H1 (cell line): Measurements from ENCODE around the gene ARHGAP26. TPM values are rescaled to one million over a fixed set of nuclear protein-coding genes. Genes with fewer than 3 reads are reported as not detected.

Experiments
- BACH1 ChIP-seq: IDR thresholded peaks from 2 replicates; pipeline ENCODE4 v1.6.1; 2012; ENCODE audit warnings: low read length, improper control_type of control experiment
- CHD7 ChIP-seq: fragments of 300-600 bp; sonication (generic); IDR thresholded peaks from 2 replicates; pipeline ENCODE4 v1.7.1; 2012; ENCODE audit warnings: low read length, moderate library complexity, mild to moderate bottlenecking, inconsistent platforms; ENCODE audit not compliant: insufficient replicate concordance
- CTCF ChIP-seq, 3 experiments: IDR thresholded peaks; 1 replicate in 2 of 3; 2 replicates in 1 of 3; pipeline versions ENCODE4 v1.5.1 to v1.6.1; 2011; ENCODE audit warnings: low read length in 3 of 3, mild to moderate bottlenecking in 3 of 3, inconsistent platforms in 2 of 3, low read depth in 1 of 3, moderate library complexity in 1 of 3; ENCODE audit not compliant: insufficient read depth in 1 of 3; ENCODE audit errors: control extremely low read depth in 1 of 3
- GABPA ChIP-seq: IDR thresholded peaks from 2 replicates; pipeline ENCODE4 v1.6.1; 2011; ENCODE audit warnings: mild to moderate bottlenecking, low read length, moderate library complexity, borderline replicate concordance; ENCODE audit not compliant: insufficient read depth
- SIRT6 ChIP-seq: IDR thresholded peaks from one replicate; pipeline ENCODE4 v1.7.1; 2012; ENCODE audit warnings: low read length, inconsistent platforms
- SRF ChIP-seq: IDR thresholded peaks from 2 replicates; pipeline ENCODE4 v1.6.1; 2011; ENCODE audit warnings: mild to moderate bottlenecking, low read depth, low read length, moderate library complexity
- USF2 ChIP-seq: IDR thresholded peaks from 2 replicates; pipeline ENCODE4 v1.6.1; 2011; ENCODE audit warnings: low read length, improper control_type of control experiment
- polyA plus RNA-seq, 7 experiments: library from polyadenylated mRNA; depleted of rRNA in 3 of 7; stranded (reverse) in 5 of 7; unstranded in 2 of 7; fragments of >200 nt in 5 of 7; fragments of 200-250 nt in 2 of 7; gene quantifications; 1 replicate in 5 of 7; 2 replicates in 1 of 7; 4 replicates in 1 of 7; pipeline versions ENCODE4 v1.2.1 to v1.2.3, GENCODE V29; 2011 to 2013; ENCODE audit warnings: missing spikeins in 2 of 7, mixed read lengths in 2 of 7
- total RNA-seq: library from RNA; stranded (reverse); fragmentation: NEBNext Ultra II Directional; extraction: Animal tissue kit (Norgen Biotek cat#: 25700); gene quantifications from 2 replicates; pipeline ENCODE4 v1.2.1, GENCODE V29; 2021

ARHGAP26 gene
- total and polyA plus RNA-seq, 2 of the 8 experiments (the other 6 are each of a cell fraction or from before 2014, with no cell fraction given): 7.1 to 24.8 TPM

- no peak for TF ChIP-seq CHD7
- TF ChIP-seq USF2: no peak
- no peak for TF ChIP-seq CTCF (IDR thresholded peaks at IDR 0.05; ENCODE audit: control extremely low read depth in 1 of 3, insufficient read depth in 1 of 3, low read depth in 1 of 3, low read length in 3 of 3)
- TF ChIP-seq SIRT6: no peak
- TF ChIP-seq GABPA: no peak
- TF ChIP-seq BACH1: no peak
- no peak for TF ChIP-seq SRF
These were observed 495.8 kb downstream of the ARHGAP26 start (continued) for GRCh38 chr5:143265995-143266394.
